Esophagus muscularis mucosa (tissue), 4 donors: ENCODE results near the gene ISG20. TPM values are rescaled to one million over a fixed set of nuclear protein-coding genes. Genes with fewer than 3 reads are reported as not detected.

ENCODE experiments used
- DNase-seq: peaks from one replicate; pipeline ENCODE4 v3.0.0-alpha.2; 2017; ENCODE audit errors: extremely low spot score
- H3K27ac ChIP-seq, 4 donors: fragments of 200-600 bp; sonication (generic); replicated peaks in 1 of 4; 1 replicate in 3 of 4; 2 replicates in 1 of 4; pipeline ENCODE4 v1.5.1; 2016 to 2019; ENCODE audit warnings: mild to moderate bottlenecking in 1 of 4
- H3K27me3 ChIP-seq, 4 donors: fragments of 200-600 bp; sonication (generic); one replicate each; pipeline versions ENCODE4 v1.5.1 to v1.6.0; 2016 to 2019
- H3K36me3 ChIP-seq, 4 donors: fragments of 200-600 bp; sonication (generic); one replicate each; pipeline ENCODE4 v1.5.1; 2016 to 2019
- H3K4me1 ChIP-seq, 4 donors: fragments of 200-600 bp; sonication (generic); one replicate each; pipeline ENCODE4 v1.5.1; 2016 to 2019
- H3K4me3 ChIP-seq, 4 donors: fragments of 200-600 bp; sonication (generic); 1 replicate in 2 of 4; 2 replicates in 2 of 4; pipeline ENCODE4 v1.5.1; 2016 to 2019; ENCODE audit warnings: mild to moderate bottlenecking in 4 of 4, moderate library complexity in 1 of 4
- H3K9me3 ChIP-seq, 4 donors: fragments of 200-600 bp; sonication (generic); 1 replicate in 3 of 4; 2 replicates in 1 of 4; pipeline ENCODE4 v1.5.1; 2016 to 2019
- CTCF ChIP-seq, 3 experiments: fragments of 200-600 bp in 2 of 3; fragments of 450-650 bp in 1 of 3; sonication (generic) in 2 of 3; IDR thresholded peaks; one replicate each; pipeline ENCODE4 v1.5.1; 2017 to 2019; ENCODE audit warnings: antibody characterized with exemption in 3 of 3, mild to moderate bottlenecking in 2 of 3, moderate library complexity in 1 of 3
- EP300 ChIP-seq: sonication (generic); formaldehyde crosslinking; IDR thresholded peaks from one replicate; pipeline ENCODE4 v1.6.1; 2017; ENCODE audit warnings: antibody characterized with exemption
- POLR2A ChIP-seq: fragments of 450-650 bp; IDR thresholded peaks from one replicate; pipeline ENCODE4 v1.6.1; 2017; ENCODE audit warnings: antibody characterized with exemption, moderate library complexity, mild to moderate bottlenecking, low read depth
- POLR2AphosphoS5 ChIP-seq, 2 donors: sonication (generic); formaldehyde crosslinking; IDR thresholded peaks; one replicate each; pipeline ENCODE4 v1.6.1; 2017; ENCODE audit warnings: antibody characterized with exemption in 2 of 2
- WGBS: methylation state at CpG from one replicate; pipeline ENCODE4 v1.1.5; 2018; 5-methylcytosine and 5-hydroxymethylcytosine counted together
- intact Hi-C: fragments of 100-400 bp; cut with DNase I; formaldehyde crosslinking; loops from one replicate; pipeline ENCODE4 v1.15.1; 2023
- total RNA-seq, 4 donors: library from RNA; depleted of rRNA; stranded (reverse); fragments of >200 nt; gene quantifications; one replicate each; pipeline versions ENCODE4 v1.1.0 to v1.2.1, GENCODE V29; 2016

The ISG20 gene
- total RNA-seq, 4 donors from 2014 or later, result 6.1 to 21.2 (median 9.8) TPM

- 81% methylated on average over 4 of the region's 4 CpGs for WGBS
- Histone ChIP-seq H3K4me1 (peaks cover 0 to 23% (median 18%) of the 10 kb centered on the region in 4 donors), H3K27ac (no peak overlapping the region), H3K27me3 (peaks cover 0 to 79% (median 38%) of the 10 kb centered on the region in 4 donors), H3K36me3 (no peaks in the 10 kb centered on the region), H3K9me3 (no peaks in the 10 kb centered on the region), H3K4me3 (no peak overlapping the region)
- TF ChIP-seq EP300 (no peak), POLR2AphosphoS5 (IDR thresholded peaks at IDR 0.05) (no peak)
- no peak for DNase-seq
- intact Hi-C loops, result no loop called here
Measured at GRCh38 chr15:88608607-88609181, 30.1 kb upstream of the ISG20 start.

GRCh38 chr15:88609344-88610090, 29.3 kb upstream of the ISG20 start:
- Histone ChIP-seq H3K36me3 (no peaks in the 10 kb centered on the region), H3K4me3 (no peak overlapping the region), H3K27me3 (peaks cover 0 to 71% (median 29%) of the 10 kb centered on the region in 4 donors), H3K4me1 (peaks cover 0 to 15% (median 14%) of the 10 kb centered on the region in 4 donors), H3K27ac (no peak overlapping the region), H3K9me3 (no peaks in the 10 kb centered on the region)
- intact Hi-C loops, result no loop called here
- 64% methylated on average over 4 of the region's 4 CpGs for WGBS
- no peak for DNase-seq
- TF ChIP-seq CTCF (IDR thresholded peaks at IDR 0.05) (no peak), POLR2A (no peak), EP300 (no peak), POLR2AphosphoS5 (IDR thresholded peaks at IDR 0.05) (no peak)

GRCh38 chr15:88610701-88611231, 28.1 kb upstream of the ISG20 start:
- Histone ChIP-seq H3K27ac (no peak overlapping the region), H3K4me3 (no peak overlapping the region), H3K4me1 (peaks cover 0 to 3% (median 2%) of the 10 kb centered on the region in 4 donors), H3K36me3 (no peaks in the 10 kb centered on the region), H3K9me3 (no peaks in the 10 kb centered on the region), H3K27me3 (peaks cover 0 to 62% (median 17%) of the 10 kb centered on the region in 4 donors)
- TF ChIP-seq EP300 (no peak), POLR2AphosphoS5 (IDR thresholded peaks at IDR 0.05) (no peak), POLR2A (no peak), CTCF (IDR thresholded peaks at IDR 0.05) (no peak)
- 40% methylated on average over 4 of the region's 4 CpGs for WGBS
- intact Hi-C loops, result no loop called here
- DNase-seq, result no peak

GRCh38 chr15:88612186-88612796, 26.5 kb upstream of the ISG20 start:
- intact Hi-C loops, result no loop called here
- Histone ChIP-seq H3K9me3 (no peaks in the 10 kb centered on the region), H3K27ac (no peak overlapping the region), H3K36me3 (no peaks in the 10 kb centered on the region), H3K4me3 (no peak overlapping the region), H3K4me1 (no peaks in the 10 kb centered on the region), H3K27me3 (peaks cover 0 to 54% (median 3%) of the 10 kb centered on the region in 4 donors)
- TF ChIP-seq POLR2A, result no peak
- no peak for TF ChIP-seq CTCF (IDR thresholded peaks at IDR 0.05)
- no peak for TF ChIP-seq EP300
- no peak for TF ChIP-seq POLR2AphosphoS5 (IDR thresholded peaks at IDR 0.05)
- DNase-seq, result no peak
- 83% methylated on average over 4 of the region's 7 CpGs for WGBS
